ENCODE measurements around the gene SNAPC1.
A peak's percentile ranks its signal among the peaks of the same experiment; 100 is the strongest.

Gene SNAPC1

DNA sequence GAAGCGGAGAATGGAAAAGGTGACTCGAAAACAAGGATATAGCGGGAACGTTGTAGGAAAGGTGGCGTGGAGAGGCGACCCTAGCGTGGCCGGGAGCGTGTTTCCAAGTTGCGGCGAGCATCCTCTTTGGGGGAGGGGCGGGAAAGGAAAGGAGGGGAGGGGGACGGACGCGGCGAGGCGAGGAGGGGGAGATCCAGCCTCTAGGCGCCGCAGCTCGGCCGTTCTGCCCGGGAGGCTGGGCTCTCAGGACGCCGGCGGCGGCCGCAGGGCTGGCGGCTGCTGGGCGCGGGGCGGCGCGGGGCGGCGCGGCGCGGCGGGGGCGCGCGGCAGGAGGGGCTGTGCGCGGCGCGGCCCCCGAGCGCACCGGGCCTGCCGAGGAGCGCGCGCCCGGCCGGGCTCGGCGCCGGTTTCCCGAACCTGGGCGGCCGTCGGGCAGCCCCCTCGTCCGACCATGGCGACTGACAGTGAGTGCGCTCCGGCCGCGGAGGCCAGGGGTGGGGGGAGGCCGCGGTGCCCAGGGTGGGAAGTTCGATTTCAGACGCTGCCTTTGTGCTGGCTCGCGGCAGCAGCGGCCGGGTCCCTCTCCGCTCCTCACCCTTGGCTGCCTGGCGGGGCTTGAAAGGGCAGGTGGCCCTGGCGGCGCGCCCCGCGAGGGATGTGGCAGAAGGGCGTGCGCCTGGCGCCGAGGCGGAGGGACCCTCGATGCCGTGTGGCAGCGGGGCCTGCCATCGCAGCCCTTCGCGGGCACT, 50.3 kb downstream of the SNAPC1 start, which contains the start of gene SYT16:
TSS of gene SYT16 (plus strand) at position 357 of the 749 bp plus-strand sequence.
- DNase-seq = peak; percentile 34

DNA sequence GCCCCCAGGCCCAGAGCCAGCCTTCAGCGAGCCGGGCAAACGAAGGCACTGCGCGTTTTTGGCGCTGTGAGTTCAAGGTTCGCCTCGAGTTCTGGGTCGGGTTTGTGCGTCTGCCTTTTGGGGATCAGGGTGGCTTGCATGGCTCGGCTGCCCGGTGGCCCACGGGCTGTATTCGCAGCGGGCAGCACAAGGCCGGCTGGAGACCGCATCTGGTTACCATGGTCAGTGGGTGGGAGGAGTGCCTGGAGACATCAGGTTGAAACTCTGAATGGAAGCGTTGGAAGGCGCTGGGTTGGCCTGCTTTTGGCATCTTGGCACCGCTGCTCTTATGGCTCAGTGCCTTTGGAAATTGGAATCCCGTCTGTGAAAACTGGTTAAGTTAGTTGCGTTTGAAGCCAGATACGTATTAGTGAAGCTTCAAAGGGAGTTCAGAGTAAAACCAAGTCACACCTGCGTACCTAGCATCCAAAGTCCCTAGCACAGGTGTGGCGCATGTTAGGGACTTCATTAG, 50.9 kb downstream of the SNAPC1 start:
- DNase-seq = no peak

DNA sequence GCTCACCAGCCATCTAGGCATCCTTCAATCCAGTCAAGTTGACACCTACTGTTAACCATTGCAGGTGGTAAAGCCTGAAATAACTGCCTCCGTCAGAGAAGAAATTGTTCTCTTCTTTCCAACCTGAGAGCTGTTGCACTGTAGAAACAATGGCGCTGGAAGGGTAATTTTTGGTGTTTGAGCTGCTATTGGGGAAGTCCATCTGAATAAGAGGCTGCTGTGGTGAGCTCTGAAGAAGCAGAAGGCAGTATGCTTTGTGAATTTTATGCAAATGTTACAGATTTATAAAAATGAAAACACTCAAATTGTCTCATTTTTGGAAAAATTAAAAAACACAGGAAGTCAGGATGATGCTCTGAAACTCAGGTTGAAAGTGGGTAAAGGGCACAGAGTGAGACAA, 60.2 kb downstream of the SNAPC1 start:
- no peak for DNase-seq

DNA sequence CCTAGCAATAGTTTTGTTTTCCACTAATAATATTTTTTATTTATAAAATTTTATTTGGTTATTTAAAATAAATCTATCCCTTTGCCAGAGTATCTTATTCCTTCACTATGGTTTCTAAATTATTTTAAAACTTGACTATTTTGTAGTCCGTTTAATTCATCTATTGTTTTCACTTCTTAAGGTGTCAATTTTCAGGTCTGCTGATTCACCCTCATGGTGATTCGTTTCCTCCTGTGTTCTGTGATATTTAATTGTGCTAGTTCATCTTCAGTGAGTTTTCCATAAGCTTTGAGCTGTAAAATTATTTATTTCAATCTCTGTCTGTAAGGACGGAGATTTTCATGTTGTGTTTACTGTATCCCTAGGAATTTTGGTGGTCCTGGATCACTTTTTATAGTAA, 70.6 kb downstream of the SNAPC1 start:
- no peak for DNase-seq

DNA sequence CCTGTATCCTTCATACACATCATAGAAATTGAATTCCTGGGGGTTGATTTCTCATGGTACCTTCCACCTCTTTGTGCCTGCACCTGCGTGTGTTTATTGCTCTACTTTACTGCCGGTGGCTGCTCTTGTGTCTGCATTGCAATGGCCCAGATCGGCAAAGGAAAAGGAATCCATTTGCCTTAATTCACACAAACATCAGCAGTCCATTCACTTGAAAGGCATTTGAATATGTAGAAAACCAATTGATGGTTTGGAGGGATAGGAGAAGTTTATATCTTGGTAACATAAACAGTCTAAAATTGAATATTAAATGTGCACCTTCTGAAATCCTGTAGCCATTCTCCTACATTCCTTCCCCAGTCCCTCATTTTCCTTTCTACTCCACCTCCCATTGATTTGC, 74.0 kb downstream of the SNAPC1 start:
- no peak for DNase-seq

DNA sequence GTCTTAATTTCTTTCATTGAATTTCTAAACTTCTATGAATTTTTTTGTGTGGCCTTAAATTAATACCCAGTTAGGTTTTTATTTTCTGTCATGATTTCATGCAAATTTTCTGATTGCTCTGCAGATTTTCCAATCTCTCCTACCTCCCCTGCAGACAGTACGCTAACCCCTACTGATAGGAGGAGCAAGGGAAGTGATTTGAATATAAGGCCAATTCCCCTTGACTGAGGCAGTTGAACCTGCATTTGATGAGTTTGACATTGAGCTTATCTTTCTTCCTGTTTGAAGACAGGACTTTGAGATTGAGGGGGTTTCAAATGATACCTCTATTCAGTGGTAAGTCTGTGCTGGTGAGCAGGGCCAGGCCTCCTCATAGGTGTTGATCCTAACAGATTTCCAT, 74.6 kb downstream of the SNAPC1 start:
- no peak for DNase-seq

DNA sequence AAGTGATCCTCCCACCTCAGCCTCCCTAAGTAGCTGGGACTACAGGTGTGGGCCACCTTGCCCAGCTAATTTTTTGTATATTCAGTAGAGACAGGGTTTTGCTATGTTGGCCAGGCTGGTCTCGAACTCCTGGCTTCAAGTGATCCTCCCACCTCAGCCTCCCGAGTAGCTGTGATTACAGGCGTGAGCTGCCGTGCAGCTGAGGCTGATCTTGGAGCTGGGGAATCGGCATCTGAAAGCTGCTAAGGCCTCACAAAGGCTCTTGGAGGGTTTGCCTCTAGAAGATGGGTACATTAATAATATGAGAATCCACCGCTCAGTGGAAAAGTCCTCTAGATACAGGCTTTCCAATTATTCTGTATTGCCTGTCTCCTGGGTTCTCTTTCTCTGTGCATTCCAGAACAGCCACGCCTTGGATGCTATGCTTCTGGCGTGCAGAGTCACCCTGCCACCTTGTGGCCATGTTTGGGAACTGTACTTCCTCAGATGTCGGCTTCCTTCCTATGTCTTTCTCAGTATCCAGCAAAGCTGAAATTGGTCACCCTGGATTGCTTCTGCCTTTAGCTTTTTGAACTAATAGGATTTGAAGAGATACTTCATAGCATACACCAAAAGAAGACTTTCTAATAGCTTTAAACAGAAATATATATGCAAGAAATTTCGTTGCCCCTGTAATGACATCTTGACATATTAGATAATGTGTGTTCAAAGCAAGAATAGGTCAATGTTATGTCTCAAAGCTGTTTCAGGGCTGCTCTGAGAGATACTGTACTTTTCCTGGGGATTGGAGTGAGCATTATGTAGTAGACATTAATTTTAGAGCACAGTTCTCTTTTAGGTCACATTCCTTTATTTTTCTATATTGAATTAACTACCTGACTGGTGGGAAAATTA, 75.4 kb downstream of the SNAPC1 start:
- peak; percentile 83 for DNase-seq

DNA sequence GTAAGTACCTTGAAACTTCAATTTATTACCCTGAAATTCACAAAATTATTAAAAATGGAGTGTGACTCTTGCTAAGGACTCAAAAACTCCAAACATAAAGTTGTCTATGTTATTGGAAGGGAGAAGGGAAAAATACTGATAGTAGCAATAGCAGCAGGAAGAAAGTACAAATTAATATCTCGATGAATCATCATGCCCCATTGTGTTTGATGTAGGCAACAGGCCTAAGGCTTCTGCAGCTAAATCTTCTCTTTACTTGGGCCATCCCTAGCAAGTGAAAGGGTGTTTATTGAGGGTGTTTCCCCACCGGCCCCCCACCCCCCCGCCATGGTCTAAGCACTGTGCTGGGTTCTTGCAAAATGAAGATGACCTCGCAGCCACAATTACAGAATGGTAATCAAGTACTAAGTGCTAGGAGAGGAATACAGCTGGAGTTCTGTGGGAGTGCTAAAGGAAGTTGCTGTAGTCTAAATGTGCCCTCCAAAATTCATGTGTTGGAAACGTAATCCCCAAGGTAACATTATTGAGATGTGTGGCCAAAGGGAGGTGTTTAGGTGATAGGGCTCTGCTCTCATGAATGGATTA, 76.5 kb downstream of the SNAPC1 start:
- no peak for DNase-seq

DNA sequence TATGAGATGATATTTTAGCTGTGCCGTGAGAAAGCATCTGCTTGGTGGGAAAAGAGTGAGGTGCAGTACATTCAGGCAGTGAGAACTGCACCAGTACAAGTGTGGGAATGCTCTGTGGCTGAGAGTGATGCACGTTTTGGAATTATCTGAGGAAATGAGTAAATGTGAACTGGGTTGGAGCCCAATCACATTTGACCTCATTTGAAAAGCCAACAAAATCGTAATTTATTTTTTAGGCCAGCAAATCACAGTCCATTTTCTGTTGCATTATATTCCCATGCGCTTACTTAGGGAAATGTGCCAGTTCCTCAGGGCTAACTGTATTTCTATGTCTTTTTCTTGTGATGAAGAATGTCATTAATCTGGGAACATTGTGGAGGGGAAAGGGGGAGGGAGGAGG, 77.3 kb downstream of the SNAPC1 start:
- no peak for DNase-seq

DNA sequence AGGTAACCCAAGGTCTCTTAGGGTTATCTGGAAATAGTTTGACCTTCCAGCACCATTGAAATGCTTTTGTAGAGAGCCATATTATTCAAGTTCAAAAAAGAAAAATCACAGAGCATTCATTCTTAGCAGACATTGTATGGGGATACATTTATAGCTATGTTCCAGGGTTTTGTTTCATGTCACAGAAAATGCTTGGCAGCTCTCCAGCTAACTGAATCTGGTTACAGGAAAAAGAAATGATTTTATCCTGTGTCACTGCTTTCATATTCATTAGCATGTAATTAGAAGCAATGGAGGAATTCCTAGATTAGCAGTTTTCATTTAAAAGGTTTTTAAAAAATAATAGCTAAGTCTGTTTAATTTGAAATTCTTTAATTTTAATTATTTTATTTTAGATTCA, 78.9 kb downstream of the SNAPC1 start:
- DNase-seq = no peak

All from stimulated activated CD4-positive, alpha-beta T cell treated with anti-CD3 and anti-CD28 coated beads, Interleukin-15, amount 100 ng/mL, for 24 hours (primary cell).